ENCODE data around the gene RORB.

Gene RORB

GRCh38 chr9:74498621-74499095 is 1.5 kb downstream of the RORB start:
- CTCF ChIA-PET: interaction anchor here (1.2 kb wide), 1 partner anchor 814 kb away, joined by 3 read pairs; no protein-coding TSS in a partner anchor
- POLR2A ChIA-PET: no interaction called here
- no peak for TF ChIP-seq CTCF (IDR thresholded peaks at IDR 0.05; ENCODE audit: control extremely low read depth, extremely low read depth, low read depth, missing control alignments)
- DNase-seq (ENCODE audit: extremely low spot score): peak; percentile 15

DNA sequence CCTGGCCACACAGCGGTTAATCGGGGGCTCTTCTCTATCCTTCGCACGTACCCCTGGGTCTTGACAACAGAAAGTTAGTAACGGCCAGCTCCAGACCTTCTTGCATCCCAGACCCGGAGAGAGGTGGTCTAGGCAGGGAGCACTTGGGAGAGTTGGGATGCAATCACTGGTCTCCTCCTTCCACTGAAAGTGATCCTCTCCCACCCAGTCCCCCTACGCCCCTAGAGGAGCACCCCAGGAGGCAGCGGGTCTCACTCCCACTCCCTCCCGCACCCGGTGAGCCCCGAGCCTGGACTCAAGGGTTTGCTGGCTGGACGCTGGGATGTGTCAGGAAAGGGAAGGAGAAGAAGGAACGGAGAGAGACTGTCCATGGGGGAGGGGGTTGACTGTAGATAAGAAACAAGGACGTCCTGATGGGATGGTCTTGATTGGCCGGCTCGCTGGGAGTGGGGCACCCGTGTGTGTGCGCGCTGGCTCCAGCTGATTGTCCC is 2.0 kb downstream of the RORB start:
- no peak for TF ChIP-seq CTCF (IDR thresholded peaks at IDR 0.05; ENCODE audit: control extremely low read depth, extremely low read depth, low read depth, missing control alignments)
- DNase-seq (ENCODE audit: extremely low spot score): peak; percentile 8
- POLR2A ChIA-PET: no interaction called here
- CTCF ChIA-PET: interaction anchor here (1.2 kb wide), 1 partner anchor 815 kb away, joined by 3 read pairs; no protein-coding TSS in a partner anchor

DNA sequence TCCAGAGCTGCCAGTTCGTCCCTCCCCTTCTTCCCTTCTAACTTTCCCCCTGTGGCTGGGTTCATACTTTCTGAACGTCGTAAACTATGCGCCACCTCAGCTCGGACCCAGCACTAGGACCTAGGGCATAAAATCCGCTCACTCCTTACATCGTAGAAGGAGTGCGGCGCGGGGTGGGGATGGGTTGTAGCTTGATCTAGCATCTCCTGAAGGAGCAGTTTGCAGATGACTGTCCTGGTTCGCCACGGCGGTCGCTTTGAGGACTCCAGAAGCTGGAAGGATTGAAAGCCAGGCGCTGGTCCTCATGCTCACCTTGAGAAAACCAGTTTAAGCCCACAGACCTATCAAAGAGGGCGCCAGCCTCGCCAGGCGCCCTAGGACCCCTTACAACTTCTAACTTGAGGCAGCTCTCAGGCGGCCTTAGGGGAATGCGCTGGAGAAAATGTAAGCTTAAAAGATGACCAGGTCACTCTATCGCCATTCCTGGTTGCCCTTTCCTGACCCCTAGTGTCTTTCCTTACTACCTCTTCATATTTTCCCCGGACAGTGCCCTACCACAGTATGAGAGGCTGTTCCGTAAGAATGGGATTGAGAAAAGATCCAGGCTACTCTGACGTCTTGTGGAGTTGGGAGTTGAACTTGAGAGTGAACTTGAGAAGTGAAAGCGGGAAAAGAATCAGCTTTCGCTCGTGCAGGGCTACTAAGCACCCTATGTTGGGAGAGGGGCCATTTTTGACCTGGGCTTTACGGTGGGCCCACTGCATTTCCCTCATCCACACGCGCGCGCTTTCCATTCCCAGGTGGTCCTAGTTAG is 2.8 kb downstream of the RORB start:
- peak; percentile 6 for DNase-seq (ENCODE audit: extremely low spot score)

GRCh38 chr9:74500584-74500924 is 3.4 kb downstream of the RORB start:
- no peak for TF ChIP-seq CTCF (IDR thresholded peaks at IDR 0.05; ENCODE audit: control extremely low read depth, extremely low read depth, low read depth, missing control alignments)
- ChIA-PET POLR2A (no interaction called here), CTCF (interaction anchor here (0.9 kb wide), 1 partner anchor 10 kb away, joined by 3 read pairs; no protein-coding TSS in a partner anchor)
- DNase-seq (ENCODE audit: extremely low spot score): no peak

More for the DNA sequence above, 2.8 kb downstream of the RORB start:
- POLR2A ChIA-PET: interaction anchor here (0.6 kb wide), 1 partner anchor 217 kb away, joined by 6 read pairs; no protein-coding TSS in a partner anchor
- CTCF ChIA-PET: interaction anchor here (1.2 kb wide), 1 partner anchor 816 kb away, joined by 3 read pairs; no protein-coding TSS in a partner anchor
- no peak for TF ChIP-seq CTCF (IDR thresholded peaks at IDR 0.05; ENCODE audit: control extremely low read depth, extremely low read depth, low read depth, missing control alignments)

GRCh38 chr9:74501570-74501969 is 4.4 kb downstream of the RORB start:
- no peak for DNase-seq (ENCODE audit: extremely low spot score)
- ChIA-PET POLR2A (no interaction called here), CTCF (interaction anchor here (0.9 kb wide), 1 partner anchor 11 kb away, joined by 3 read pairs; no protein-coding TSS in a partner anchor)
- TF ChIP-seq CTCF (IDR thresholded peaks at IDR 0.05; ENCODE audit: control extremely low read depth, extremely low read depth, low read depth, missing control alignments): no peak

- no peak for DNase-seq (ENCODE audit: extremely low spot score)
- POLR2A ChIA-PET: no interaction called here
- CTCF ChIA-PET: no interaction called here
- TF ChIP-seq CTCF (IDR thresholded peaks at IDR 0.05; ENCODE audit: control extremely low read depth, extremely low read depth, low read depth, missing control alignments): no peak
These were observed 6.1 kb downstream of the RORB start for GRCh38 chr9:74503219-74503618.
